ENCODE results near the gene ABI3BP.
A peak's percentile ranks its signal among the peaks of the same experiment; 100 is the strongest.

The ABI3BP gene

GRCh38 chr3:100761211-100761942 is 231.8 kb downstream of the ABI3BP start:
- peak; percentile 13 for DNase-seq

- no peak for DNase-seq
Measured at GRCh38 chr3:100760377-100760776, 232.8 kb downstream of the ABI3BP start.

- no peak for DNase-seq
Measured at GRCh38 chr3:100759950-100760349, 233.3 kb downstream of the ABI3BP start.

GRCh38 chr3:100759159-100759558 is 234.1 kb downstream of the ABI3BP start:
- DNase-seq, result no peak

- DNase-seq, result no peak
Measured at GRCh38 chr3:100756441-100756840, 236.8 kb downstream of the ABI3BP start.

GRCh38 chr3:100754563-100755334 is 238.5 kb downstream of the ABI3BP start:
- no peak for DNase-seq

GRCh38 chr3:100753846-100754245 is 239.4 kb downstream of the ABI3BP start:
- no peak for DNase-seq

GRCh38 chr3:100748967-100749366 is 244.3 kb downstream of the ABI3BP start:
- DNase-seq, result no peak

GRCh38 chr3:100748220-100748619 is 245.0 kb downstream of the ABI3BP start:
- DNase-seq, result no peak

GRCh38 chr3:100746092-100746491 is 247.1 kb downstream of the ABI3BP start:
- DNase-seq, result no peak

- DNase-seq, result no peak
Measured at GRCh38 chr3:100745617-100746016, 247.6 kb downstream of the ABI3BP start.

GRCh38 chr3:100744671-100745070 is 248.6 kb downstream of the ABI3BP start:
- no peak for DNase-seq

- DNase-seq, result no peak
Measured at GRCh38 chr3:100743535-100743934, 249.7 kb downstream of the ABI3BP start.

GRCh38 chr3:100740207-100740606 is 253.0 kb downstream of the ABI3BP start:
- DNase-seq, result no peak

- no peak for DNase-seq
Measured at GRCh38 chr3:100737334-100737733, 255.9 kb downstream of the ABI3BP start.

GRCh38 chr3:100732435-100732834 is 260.8 kb downstream of the ABI3BP start:
- no peak for DNase-seq

GRCh38 chr3:100730524-100730923 is 262.7 kb downstream of the ABI3BP start:
- no peak for DNase-seq

GRCh38 chr3:100726706-100727105 is 266.5 kb downstream of the ABI3BP start:
- DNase-seq, result no peak

GRCh38 chr3:100725935-100726513 is 267.2 kb downstream of the ABI3BP start:
- no peak for DNase-seq

GRCh38 chr3:100720426-100720825 is 272.8 kb downstream of the ABI3BP start:
- no peak for DNase-seq

GRCh38 chr3:100719136-100719535 is 274.1 kb downstream of the ABI3BP start:
- DNase-seq, result no peak

GRCh38 chr3:100717637-100718487 is 275.4 kb downstream of the ABI3BP start:
- DNase-seq, result no peak

- no peak for DNase-seq
Measured at GRCh38 chr3:100717063-100717462, 276.2 kb downstream of the ABI3BP start.
